GM12878 (cell line): ENCODE data around the gene PPP1R14B. TPM values are rescaled to one million over a fixed set of nuclear protein-coding genes. Genes with fewer than 3 reads are reported as not detected.

Experiments used
- EZH2 ChIP-seq: IDR thresholded peaks from 2 replicates; pipeline ENCODE4 v1.6.1; 2012; ENCODE audit warnings: low read depth, mild to moderate bottlenecking, control low read depth, inconsistent platforms, low read length, borderline replicate concordance; ENCODE audit not compliant: control insufficient read depth
- HDGF ChIP-seq: fragments of 450-650 bp; IDR thresholded peaks from 2 replicates; pipeline ENCODE4 v1.6.1; 2016; ENCODE audit warnings: antibody characterized with exemption
- IRF3 ChIP-seq: fragments of 450-650 bp; IDR thresholded peaks from 2 replicates; pipeline ENCODE4 v1.6.1; 2014; ENCODE audit warnings: mild to moderate bottlenecking
- KAT2A ChIP-seq: conservative IDR thresholded peaks from 2 replicates; pipeline ENCODE4 v1.6.1; 2011; ENCODE audit warnings: low read depth, low read length; ENCODE audit not compliant: control insufficient read depth
- SMAD1 ChIP-seq: fragments of 450-650 bp; IDR thresholded peaks from 2 replicates; pipeline ENCODE4 v1.6.1; 2018; ENCODE audit warnings: mild to moderate bottlenecking, low read depth; ENCODE audit not compliant: partially characterized antibody
- SMARCA5 ChIP-seq: fragments of 450-650 bp; IDR thresholded peaks from 2 replicates; pipeline ENCODE4 v1.6.1; 2017; ENCODE audit warnings: mild to moderate bottlenecking
- ZNF687 ChIP-seq: fragments of 450-650 bp; IDR thresholded peaks from 2 replicates; pipeline ENCODE4 v1.6.1; 2017; ENCODE audit warnings: mild to moderate bottlenecking, moderate library complexity
- polyA plus RNA-seq, 11 experiments: library from polyadenylated mRNA; depleted of rRNA in 4 of 11; unstranded in 6 of 11; stranded (reverse) in 5 of 11; fragments of >200 nt; fragmentation: Nextera tagmentation in 4 of 11; fragmentation: Illumina TruSeq in 1 of 11; extraction: Ambion mirVana in 4 of 11; extraction: Trizol in 1 of 11; gene quantifications; 1 replicate in 1 of 11; 2 replicates in 10 of 11; pipeline versions ENCODE4 v1.2.1 to v1.2.3, GENCODE V29; 2011 to 2016; ENCODE audit warnings: inconsistent platforms in 2 of 11, missing spikeins in 2 of 11, low read depth in 1 of 11
- total RNA-seq, 4 experiments: library from RNA; depleted of rRNA in 3 of 4; stranded (reverse); fragments of >200 nt in 3 of 4; fragmentation: Illumina TruSeq in 1 of 4; extraction: Trizol in 1 of 4; gene quantifications; 2 replicates each; pipeline versions ENCODE4 v1.2.1 to v1.2.3, GENCODE V29; 2013 to 2021
- TF ChIP-seq, protein P1 (sequence below): fragments of 450-650 bp; IDR thresholded peaks from 2 replicates; pipeline ENCODE4 v1.6.1; 2018; ENCODE audit warnings: borderline replicate concordance, mild to moderate bottlenecking; ENCODE audit not compliant: partially characterized antibody
- TF ChIP-seq, protein P2 (sequence below): IDR thresholded peaks from 2 replicates; pipeline ENCODE4 v1.6.1; 2012; ENCODE audit warnings: low read depth, low read length, improper control_type of control experiment

The PPP1R14B gene
- total and polyA plus RNA-seq, 10 of the 15 experiments (the other 5 are each of a cell fraction or from before 2014, with no cell fraction given) = 8.4 to 283 (median 124) TPM

- TF ChIP-seq, protein P1, sequence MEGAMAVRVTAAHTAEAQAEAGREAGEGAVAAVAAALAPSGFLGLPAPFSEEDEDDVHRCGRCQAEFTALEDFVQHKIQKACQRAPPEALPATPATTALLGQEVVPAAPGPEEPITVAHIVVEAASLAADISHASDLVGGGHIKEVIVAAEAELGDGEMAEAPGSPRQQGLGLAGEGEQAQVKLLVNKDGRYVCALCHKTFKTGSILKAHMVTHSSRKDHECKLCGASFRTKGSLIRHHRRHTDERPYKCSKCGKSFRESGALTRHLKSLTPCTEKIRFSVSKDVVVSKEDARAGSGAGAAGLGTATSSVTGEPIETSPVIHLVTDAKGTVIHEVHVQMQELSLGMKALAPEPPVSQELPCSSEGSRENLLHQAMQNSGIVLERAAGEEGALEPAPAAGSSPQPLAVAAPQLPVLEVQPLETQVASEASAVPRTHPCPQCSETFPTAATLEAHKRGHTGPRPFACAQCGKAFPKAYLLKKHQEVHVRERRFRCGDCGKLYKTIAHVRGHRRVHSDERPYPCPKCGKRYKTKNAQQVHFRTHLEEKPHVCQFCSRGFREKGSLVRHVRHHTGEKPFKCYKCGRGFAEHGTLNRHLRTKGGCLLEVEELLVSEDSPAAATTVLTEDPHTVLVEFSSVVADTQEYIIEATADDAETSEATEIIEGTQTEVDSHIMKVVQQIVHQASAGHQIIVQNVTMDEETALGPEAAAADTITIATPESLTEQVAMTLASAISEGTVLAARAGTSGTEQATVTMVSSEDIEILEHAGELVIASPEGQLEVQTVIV = no peak
- TF ChIP-seq SMARCA5 (no peak), IRF3 (no peak), SMAD1 (no peak), ZNF687 (no peak), KAT2A (no peak), HDGF (no peak), EZH2 (no peak)
- TF ChIP-seq, protein P2, sequence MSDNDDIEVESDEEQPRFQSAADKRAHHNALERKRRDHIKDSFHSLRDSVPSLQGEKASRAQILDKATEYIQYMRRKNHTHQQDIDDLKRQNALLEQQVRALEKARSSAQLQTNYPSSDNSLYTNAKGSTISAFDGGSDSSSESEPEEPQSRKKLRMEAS = no peak
Observed at GRCh38 chr11:64296236-64296635, 49.5 kb upstream of the PPP1R14B start (continued).
